Keratinocyte (primary cell): Measurements from ENCODE around the gene MPHOSPH6. TPM values are rescaled to one million over a fixed set of nuclear protein-coding genes. Genes with fewer than 3 reads are reported as not detected.

Source experiments
- DNase-seq: peaks from one replicate; pipeline ENCODE4 v3.0.0-alpha.2; 2011; ENCODE audit warnings: low read depth, missing footprints, low spot score
- FAIRE-seq: peaks from 2 replicates; lab custom pipeline; 2011; peaks lifted over from hg19 to GRCh38; lab: Jason Lieb, UNC
- H2AFZ ChIP-seq: 2 replicates; pipeline ENCODE4 v1.6.0; 2012; ENCODE audit warnings: low read length, control low read depth, inconsistent platforms; ENCODE audit not compliant: control insufficient read depth
- H3K27ac ChIP-seq: 2 replicates; pipeline ENCODE4 v1.5.1; 2011; ENCODE audit warnings: low read length; ENCODE audit not compliant: control insufficient read depth, insufficient read depth
- H3K27me3 ChIP-seq: 3 replicates; pipeline ENCODE4 v1.6.0; 2011; ENCODE audit warnings: low read length; ENCODE audit not compliant: control insufficient read depth, insufficient read depth; ENCODE audit errors: extremely low read depth
- H3K36me3 ChIP-seq, 2 experiments: 2 replicates in 1 of 2; 3 replicates in 1 of 2; pipeline ENCODE4 v1.5.1; 2011; ENCODE audit warnings: low read length in 2 of 2, mild to moderate bottlenecking in 1 of 2; ENCODE audit not compliant: control insufficient read depth in 2 of 2, insufficient read depth in 2 of 2; ENCODE audit errors: extremely low read depth in 1 of 2
- H3K4me1 ChIP-seq: 3 replicates; pipeline ENCODE4 v1.5.1; 2011; ENCODE audit warnings: low read length; ENCODE audit not compliant: control insufficient read depth, insufficient read depth; ENCODE audit errors: extremely low read depth
- H3K4me2 ChIP-seq: 3 replicates; pipeline ENCODE4 v1.6.0; 2011; ENCODE audit warnings: low read depth, low read length; ENCODE audit not compliant: control insufficient read depth, insufficient read depth; ENCODE audit errors: extremely low read depth
- H3K4me3 ChIP-seq, 3 experiments: fragments of 200-600 bp in 1 of 3; sonication (generic) in 1 of 3; 2 replicates in 2 of 3; 3 replicates in 1 of 3; pipeline ENCODE4 v1.5.1; 2011 to 2016; ENCODE audit warnings: low read length in 3 of 3, mild to moderate bottlenecking in 3 of 3, control low read depth in 2 of 3, inconsistent platforms in 1 of 3, low read depth in 1 of 3, mixed read lengths in 1 of 3, mixed run types in 1 of 3, moderate library complexity in 1 of 3; ENCODE audit not compliant: control insufficient read depth in 2 of 3, insufficient read depth in 2 of 3; ENCODE audit errors: extremely low read depth in 1 of 3
- H3K79me2 ChIP-seq: 2 replicates; pipeline ENCODE4 v1.6.0; 2012; ENCODE audit warnings: low read length; ENCODE audit not compliant: control insufficient read depth, insufficient read depth
- H3K9ac ChIP-seq: 3 replicates; pipeline ENCODE4 v1.6.0; 2011; ENCODE audit warnings: low read length; ENCODE audit not compliant: control insufficient read depth, insufficient read depth; ENCODE audit errors: extremely low read depth
- H3K9me1 ChIP-seq: 3 replicates; pipeline ENCODE4 v1.6.0; 2011; ENCODE audit warnings: low read length; ENCODE audit not compliant: control insufficient read depth, insufficient read depth; ENCODE audit errors: extremely low read depth
- H3K9me3 ChIP-seq: 2 replicates; pipeline ENCODE4 v1.5.1; 2012; ENCODE audit warnings: low read depth, low read length; ENCODE audit not compliant: control insufficient read depth
- H4K20me1 ChIP-seq: 3 replicates; pipeline ENCODE4 v1.6.0; 2011; ENCODE audit warnings: low read length; ENCODE audit not compliant: control insufficient read depth, insufficient read depth; ENCODE audit errors: extremely low read depth
- EZH2 ChIP-seq: IDR thresholded peaks from one replicate; pipeline ENCODE4 v1.6.1; 2012; ENCODE audit warnings: inconsistent platforms, mild to moderate bottlenecking, low read length, moderate library complexity
- dilution Hi-C: fragments of 300-500 bp; cut with MboI; formaldehyde crosslinking; loops from one replicate; pipeline ENCODE4 v1.7.0; 2020; ENCODE audit warnings: low sequenced_read_pairs; ENCODE audit not compliant: extremely low pct_ligation_motif_present
- polyA plus RNA-seq, 5 experiments: library from polyadenylated mRNA; depleted of rRNA in 3 of 5; stranded (reverse) in 3 of 5; stranded (forward) in 1 of 5; unstranded in 1 of 5; fragments of >200 nt; gene quantifications; 1 replicate in 1 of 5; 2 replicates in 3 of 5; 3 replicates in 1 of 5; pipeline versions ENCODE4 v1.2.1 to v1.2.3, GENCODE V29; 2011 to 2012; ENCODE audit warnings: missing spikeins in 2 of 5, low read depth in 1 of 5, low replicate concordance in 1 of 5
- TF ChIP-seq, protein P1 (sequence below), 3 experiments: IDR thresholded peaks in 1 of 3; conservative IDR thresholded peaks in 1 of 3; optimal IDR thresholded peaks in 1 of 3; 2 replicates in 2 of 3; 3 replicates in 1 of 3; pipeline versions ENCODE3 to v1.5.1; 2011; ENCODE audit warnings: low read length in 3 of 3, mild to moderate bottlenecking in 3 of 3, moderate library complexity in 2 of 3, control low read depth in 1 of 3, inconsistent platforms in 1 of 3; ENCODE audit not compliant: insufficient read depth in 2 of 3; ENCODE audit errors: extremely low read depth in 1 of 3

The MPHOSPH6 gene
- polyA plus RNA-seq, 1 donor (not counting 4 experiments of a cell fraction or from before 2014, with no cell fraction given) = 76.1 TPM

DNA sequence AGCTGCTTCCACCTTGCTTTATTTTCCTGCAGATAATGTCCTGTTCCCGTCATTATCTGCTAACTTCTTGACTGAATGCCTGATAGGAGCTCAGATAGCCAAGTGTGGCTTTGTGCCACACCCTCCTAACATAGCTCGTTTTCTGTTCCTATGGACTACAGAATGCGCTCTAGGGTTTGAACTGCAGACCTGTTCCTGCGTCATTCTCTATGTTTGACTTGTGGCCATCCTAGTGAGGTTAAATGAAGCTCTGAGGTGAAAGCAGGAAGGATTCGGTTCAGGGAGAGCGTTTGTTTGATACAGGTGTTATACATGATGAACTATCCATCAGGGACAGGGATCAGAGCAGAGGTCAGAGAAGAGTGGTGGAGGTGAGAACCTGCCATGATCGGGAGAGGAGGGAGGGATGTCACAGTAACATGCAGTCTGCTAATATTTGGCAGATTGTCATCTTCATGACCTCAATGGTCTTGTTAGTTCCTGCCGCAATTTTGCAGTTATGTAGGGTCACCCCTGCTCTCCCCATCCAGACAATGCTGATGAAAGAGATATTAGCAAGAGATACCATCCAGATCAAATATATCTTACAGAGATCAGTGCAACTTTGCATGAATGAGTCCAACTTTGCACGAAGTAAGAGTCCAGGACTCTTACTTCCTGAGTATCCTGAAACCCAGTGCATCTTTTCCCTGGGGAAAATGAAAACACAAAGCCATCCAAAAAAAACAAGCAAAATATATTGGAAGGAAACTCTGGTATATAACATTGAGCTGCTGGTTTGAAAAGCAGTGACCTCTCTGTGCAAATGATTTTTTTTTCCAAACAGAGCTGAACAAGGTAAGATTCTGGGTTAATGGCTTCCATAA lies 32.8 kb downstream of the MPHOSPH6 start:
- no peak for FAIRE-seq
- no peak for DNase-seq
- Histone ChIP-seq H3K4me3 (no peak overlapping the region), H3K9ac (no peak overlapping the region), H4K20me1 (no peaks in the 10 kb centered on the region), H3K79me2 (no peaks in the 10 kb centered on the region), H2AFZ (no peak overlapping the region), H3K4me1 (peaks cover 6% of the 10 kb centered on the region), H3K27me3 (no peaks in the 10 kb centered on the region), H3K9me1 (no peaks in the 10 kb centered on the region), H3K9me3 (no peaks in the 10 kb centered on the region), H3K36me3 (peaks cover 1 to 5% of the 10 kb centered on the region in 2 experiments), H3K27ac (no peak overlapping the region), H3K4me2 (no peak overlapping the region)
- dilution Hi-C loops = no loop called here
- TF ChIP-seq, protein P1, sequence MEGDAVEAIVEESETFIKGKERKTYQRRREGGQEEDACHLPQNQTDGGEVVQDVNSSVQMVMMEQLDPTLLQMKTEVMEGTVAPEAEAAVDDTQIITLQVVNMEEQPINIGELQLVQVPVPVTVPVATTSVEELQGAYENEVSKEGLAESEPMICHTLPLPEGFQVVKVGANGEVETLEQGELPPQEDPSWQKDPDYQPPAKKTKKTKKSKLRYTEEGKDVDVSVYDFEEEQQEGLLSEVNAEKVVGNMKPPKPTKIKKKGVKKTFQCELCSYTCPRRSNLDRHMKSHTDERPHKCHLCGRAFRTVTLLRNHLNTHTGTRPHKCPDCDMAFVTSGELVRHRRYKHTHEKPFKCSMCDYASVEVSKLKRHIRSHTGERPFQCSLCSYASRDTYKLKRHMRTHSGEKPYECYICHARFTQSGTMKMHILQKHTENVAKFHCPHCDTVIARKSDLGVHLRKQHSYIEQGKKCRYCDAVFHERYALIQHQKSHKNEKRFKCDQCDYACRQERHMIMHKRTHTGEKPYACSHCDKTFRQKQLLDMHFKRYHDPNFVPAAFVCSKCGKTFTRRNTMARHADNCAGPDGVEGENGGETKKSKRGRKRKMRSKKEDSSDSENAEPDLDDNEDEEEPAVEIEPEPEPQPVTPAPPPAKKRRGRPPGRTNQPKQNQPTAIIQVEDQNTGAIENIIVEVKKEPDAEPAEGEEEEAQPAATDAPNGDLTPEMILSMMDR (optimal IDR thresholded peaks at IDR 0.05 in 1 of 3, IDR thresholded peaks at IDR 0.05 in 1 of 3, conservative IDR thresholded peaks at IDR 0.05 in 1 of 3; ENCODE audit: extremely low read depth in 1 of 3, insufficient read depth in 2 of 3, low read length in 3 of 3) = no peak
- no peak for TF ChIP-seq EZH2

DNA sequence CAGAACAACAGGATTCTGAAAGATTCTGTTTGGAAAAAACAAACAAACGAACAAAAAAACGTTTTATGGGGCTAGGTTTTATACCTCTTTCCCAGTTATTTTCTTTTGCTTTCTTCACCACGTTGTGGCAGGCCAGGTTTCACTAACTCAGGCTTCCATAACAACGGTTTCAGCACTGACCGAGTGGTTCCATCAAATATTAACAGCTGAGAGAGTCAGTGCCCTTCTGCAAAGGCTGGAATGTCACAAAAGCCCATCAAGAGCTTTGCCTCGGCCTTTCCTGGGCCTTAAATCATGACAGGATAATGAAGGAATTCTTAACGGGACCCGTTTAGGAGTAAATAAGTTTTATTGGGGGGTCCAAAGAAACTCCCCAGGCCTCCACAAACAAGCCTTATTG lies 34.2 kb downstream of the MPHOSPH6 start:
- Histone ChIP-seq H3K36me3 (peaks cover 1 to 5% of the 10 kb centered on the region in 2 experiments), H3K27me3 (no peaks in the 10 kb centered on the region), H2AFZ (no peak overlapping the region), H4K20me1 (no peaks in the 10 kb centered on the region), H3K27ac (no peak overlapping the region), H3K4me3 (no peak overlapping the region), H3K9me1 (no peaks in the 10 kb centered on the region), H3K9ac (no peak overlapping the region), H3K4me1 (peaks cover 6% of the 10 kb centered on the region), H3K4me2 (no peak overlapping the region), H3K9me3 (no peaks in the 10 kb centered on the region), H3K79me2 (no peaks in the 10 kb centered on the region)
- dilution Hi-C loops = no loop called here
- TF ChIP-seq EZH2 = no peak
- TF ChIP-seq, protein P1 (optimal IDR thresholded peaks at IDR 0.05 in 1 of 3, IDR thresholded peaks at IDR 0.05 in 1 of 3, conservative IDR thresholded peaks at IDR 0.05 in 1 of 3; ENCODE audit: extremely low read depth in 1 of 3, insufficient read depth in 2 of 3, low read length in 3 of 3) = no peak
- no peak for DNase-seq
- FAIRE-seq = no peak
